SK-N-MC (cell line): ENCODE results near the gene LRP11.

Experiments used
- EZH2 ChIP-seq: fragments of 200-600 bp; sonication (generic); IDR thresholded peaks from one replicate; pipeline ENCODE4 v1.6.1; 2017; ENCODE audit warnings: antibody characterized with exemption
- FOXP2 ChIP-seq: optimal IDR thresholded peaks from 2 replicates; pipeline ENCODE3; 2011; ENCODE audit warnings: mild to moderate bottlenecking, moderate library complexity; ENCODE audit not compliant: insufficient read depth; ENCODE audit errors: extremely low read length, control extremely low read depth
- POLR2AphosphoS5 ChIP-seq: IDR thresholded peaks from 2 replicates; pipeline ENCODE4 v1.6.1; 2012; ENCODE audit warnings: mild to moderate bottlenecking, low read depth, low read length, borderline replicate concordance

GRCh38 chr6:149825292-149825691 lies 38.9 kb downstream of the LRP11 start:
- no peak for TF ChIP-seq POLR2AphosphoS5
- TF ChIP-seq EZH2, result no peak
- TF ChIP-seq FOXP2, result no peak
